HCT116 (cell line): ENCODE data around the gene PTGDS. TPM values are rescaled to one million over a fixed set of nuclear protein-coding genes. Genes with fewer than 3 reads are reported as not detected.

Experiments
- ATAC-seq: fragments of 200-7000 bp; cut with Tn5 transposase; 2 replicates; pipeline ENCODE4 v1.9.1; 2020; ENCODE audit warnings: mild to moderate bottlenecking, moderate library complexity
- BruUV-seq: library from RNA; stranded (reverse); fragments of 400-500 nt; replicated peaks from 2 replicates; lab custom pipeline; 2021; lab: Mats Ljungman, UMichigan
- CTCF ChIA-PET: fragments of 300-600 bp; sonication (Branson Sonifier 250); formaldehyde crosslinking; loops from one replicate; lab custom pipeline; 2021; ENCODE audit warnings: antibody characterized with exemption; lab: Charles Lee
- POLR2A ChIA-PET: fragments of 300-600, 350-600 bp; sonication (Branson Sonifier 250); formaldehyde crosslinking; loops from one replicate; lab custom pipeline; 2021; ENCODE audit warnings: antibody characterized with exemption; lab: Charles Lee
- RAD21 ChIA-PET, 2 experiments: fragments of 300-600 bp; sonication (Branson Sonifier 250); formaldehyde crosslinking; loops; one replicate each; lab custom pipeline; 2023; ENCODE audit warnings: low total read pairs in 2 of 2; ENCODE audit not compliant: uncharacterized antibody in 2 of 2, unreplicated experiment in 2 of 2, low non-redundant PET in 1 of 2; lab: Charles Lee
- DNase-seq: peaks from one replicate; pipeline ENCODE4 v3.0.0-alpha.2; 2010; ENCODE audit warnings: low read depth, low spot score
- H2AFZ ChIP-seq: fragments of 200-600 bp; shearing (Covaris generic), sonication (generic); 2 replicates; pipeline ENCODE4 v1.6.1; 2017; ENCODE audit warnings: low read depth, mixed run types, mixed read lengths, antibody characterized with exemption, low read length; ENCODE audit not compliant: poor library complexity, severe bottlenecking
- H3K27ac ChIP-seq: 2 replicates; pipeline ENCODE4 v1.5.1; 2012; ENCODE audit warnings: low read depth, low read length
- H3K27me3 ChIP-seq: fragments of 200-600 bp; sonication (generic); 2 replicates; pipeline ENCODE4 v1.6.1; 2016; ENCODE audit warnings: mixed run types, low read length, mixed read lengths; ENCODE audit not compliant: insufficient read depth
- H3K36me3 ChIP-seq, 2 experiments: fragments of 200-500 bp in 1 of 2; fragments of 200-600 bp in 1 of 2; sonication (Bioruptor generic) in 1 of 2; sonication (generic) in 1 of 2; 2 replicates each; pipeline versions ENCODE4 v1.5.1 to v1.6.1; 2014 to 2016; ENCODE audit warnings: low read length in 2 of 2, inconsistent platforms in 1 of 2, mixed read lengths in 1 of 2, mixed run types in 1 of 2; ENCODE audit not compliant: insufficient read depth in 2 of 2, control insufficient read depth in 1 of 2
- H3K4me1 ChIP-seq, 2 experiments: fragments of 200-600 bp in 1 of 2; sonication (generic) in 1 of 2; 2 replicates each; pipeline versions ENCODE4 v1.5.1 to v1.6.1; 2012 to 2017; ENCODE audit warnings: low read length in 2 of 2, inconsistent platforms in 1 of 2, mild to moderate bottlenecking in 1 of 2, mixed read lengths in 1 of 2, mixed run types in 1 of 2, moderate library complexity in 1 of 2; ENCODE audit not compliant: insufficient read depth in 2 of 2, control insufficient read depth in 1 of 2
- H3K4me2 ChIP-seq: fragments of 200-600 bp; sonication (generic); 2 replicates; pipeline ENCODE4 v1.6.1; 2017; ENCODE audit warnings: mixed run types, low read length, mixed read lengths
- H3K4me3 ChIP-seq, 2 experiments: fragments of 200-600 bp in 1 of 2; sonication (generic) in 1 of 2; replicated peaks in 1 of 2; 2 replicates each; pipeline ENCODE4 v1.5.1; 2011 to 2016; ENCODE audit warnings: low read length in 2 of 2, control low read depth in 1 of 2, low read depth in 1 of 2, mild to moderate bottlenecking in 1 of 2, mixed read lengths in 1 of 2, mixed run types in 1 of 2
- H3K79me2 ChIP-seq: fragments of 200-600 bp; sonication (generic); 2 replicates; pipeline ENCODE4 v1.6.1; 2017; ENCODE audit warnings: mild to moderate bottlenecking, mixed run types, low read length, moderate library complexity, mixed read lengths; ENCODE audit not compliant: insufficient read depth
- H3K9ac ChIP-seq: fragments of 200-600 bp; sonication (generic); 2 replicates; pipeline ENCODE4 v1.6.1; 2016; ENCODE audit warnings: low read length, mixed read lengths
- H3K9me2 ChIP-seq: fragments of 200-600 bp; sonication (generic), shearing (Covaris generic); 2 replicates; pipeline ENCODE4 v1.6.1; 2017; ENCODE audit warnings: mixed run types, mild to moderate bottlenecking, moderate library complexity; ENCODE audit not compliant: insufficient read depth
- H3K9me3 ChIP-seq, 2 experiments: fragments of 200-500 bp in 1 of 2; fragments of 200-600 bp in 1 of 2; sonication (Bioruptor generic) in 1 of 2; sonication (generic) in 1 of 2; 2 replicates each; pipeline ENCODE4 v1.6.1; 2014 to 2017; ENCODE audit warnings: low read length in 2 of 2, mixed read lengths in 2 of 2, inconsistent platforms in 1 of 2, low read depth in 1 of 2, mild to moderate bottlenecking in 1 of 2, mixed run types in 1 of 2, moderate library complexity in 1 of 2; ENCODE audit not compliant: control insufficient read depth in 1 of 2, insufficient read depth in 1 of 2
- H4K20me1 ChIP-seq: fragments of 200-600 bp; sonication (generic), shearing (Covaris generic); 2 replicates; pipeline ENCODE4 v1.6.1; 2017; ENCODE audit warnings: mixed run types, mild to moderate bottlenecking, moderate library complexity; ENCODE audit not compliant: insufficient read depth
- ATF3 ChIP-seq: IDR thresholded peaks from 2 replicates; pipeline ENCODE4 v1.6.1; 2012
- CBX3 ChIP-seq: IDR thresholded peaks from 2 replicates; pipeline ENCODE4 v1.6.1; 2012; ENCODE audit warnings: low read depth
- CEBPB ChIP-seq: IDR thresholded peaks from 2 replicates; pipeline ENCODE4 v1.6.1; 2012; ENCODE audit warnings: low read depth
- EGR1 ChIP-seq: IDR thresholded peaks from 2 replicates; pipeline ENCODE4 v1.6.1; 2012; ENCODE audit warnings: low read depth
- EZH2 ChIP-seq: fragments of 200-600 bp; sonication (generic); IDR thresholded peaks from 2 replicates; pipeline ENCODE4 v1.6.1; 2017; ENCODE audit warnings: antibody characterized with exemption, mixed run types
- EZH2phosphoT487 ChIP-seq: fragments of 200-600 bp; IDR thresholded peaks from 2 replicates; pipeline ENCODE4 v1.6.1; 2018; ENCODE audit warnings: antibody characterized with exemption, borderline replicate concordance
- FOSL1 ChIP-seq: IDR thresholded peaks from 2 replicates; pipeline ENCODE4 v1.6.1; 2012; ENCODE audit warnings: low read depth
- MAX ChIP-seq: IDR thresholded peaks from 2 replicates; pipeline ENCODE4 v1.6.1; 2012
- POLR2A ChIP-seq: IDR thresholded peaks from 2 replicates; pipeline ENCODE4 v1.7.0; 2011; ENCODE audit warnings: borderline replicate concordance; ENCODE audit not compliant: insufficient read depth, insufficient read length; ENCODE audit errors: extremely low read depth
- REST ChIP-seq: IDR thresholded peaks from 2 replicates; pipeline ENCODE4 v1.6.1; 2012; ENCODE audit warnings: low read depth
- SIN3A ChIP-seq: IDR thresholded peaks from 2 replicates; pipeline ENCODE4 v1.6.1; 2012; ENCODE audit warnings: low read depth
- SP1 ChIP-seq: IDR thresholded peaks from 2 replicates; pipeline ENCODE4 v1.6.1; 2012; ENCODE audit warnings: low read depth
- TCF7L2 ChIP-seq: IDR thresholded peaks from 2 replicates; pipeline ENCODE4 v1.7.0; 2011; ENCODE audit warnings: borderline replicate concordance, inconsistent platforms; ENCODE audit not compliant: insufficient read depth, insufficient read length; ENCODE audit errors: extremely low read depth
- YY1 ChIP-seq: IDR thresholded peaks from 2 replicates; pipeline ENCODE4 v1.6.1; 2011; ENCODE audit warnings: low read length, low read depth, moderate library complexity, mild to moderate bottlenecking; ENCODE audit not compliant: insufficient replicate concordance; ENCODE audit errors: extremely low read depth
- ZBTB33 ChIP-seq: IDR thresholded peaks from 2 replicates; pipeline ENCODE4 v1.6.1; 2011; ENCODE audit warnings: mild to moderate bottlenecking, low read length, moderate library complexity; ENCODE audit not compliant: insufficient replicate concordance; ENCODE audit errors: extremely low read depth
- ZFX ChIP-seq: fragments of 450-650 bp; IDR thresholded peaks from 2 replicates; pipeline ENCODE4 v1.6.1; 2017
- ZNF274 ChIP-seq: fragments of 200-500 bp; sonication (Bioruptor generic); IDR thresholded peaks from 2 replicates; pipeline ENCODE4 v1.6.1; 2014; ENCODE audit warnings: mild to moderate bottlenecking, low read depth, low read length, inconsistent platforms
- intact Hi-C: fragments of 100-400 bp; cut with micrococcal nuclease; formaldehyde crosslinking; loops from 2 replicates; pipeline ENCODE4 v1.10.0; 2022
- total RNA-seq: library from RNA; stranded (reverse); gene quantifications from one replicate; pipeline ENCODE4 v1.2.1, GENCODE V29; 2021; ENCODE audit not compliant: unreplicated experiment

PTGDS gene
- total RNA-seq, 1 experiment from 2014 or later: 3.1 TPM

- H3K4me1 ChIP-seq: peaks cover 6 to 10% of the 10 kb centered on the region in 2 experiments
- H3K9me3 ChIP-seq: no peaks in the 10 kb centered on the region
- H3K9me2 ChIP-seq: no peaks in the 10 kb centered on the region
- no peak overlapping the region for H3K4me2 ChIP-seq
- H3K4me3 ChIP-seq: no peak overlapping the region
- H4K20me1 ChIP-seq: no peaks in the 10 kb centered on the region
- intact Hi-C loops: no loop called here
- CTCF ChIA-PET: no interaction called here
- no peak overlapping the region for H3K9ac ChIP-seq
- BruUV-seq: no TSS peak
- TF ChIP-seq FOSL1: no peak
- no peak for TF ChIP-seq YY1
- TF ChIP-seq EZH2: no peak
- TF ChIP-seq POLR2A: no peak
- no peak for TF ChIP-seq ZFX
- no peak for TF ChIP-seq ATF3
- TF ChIP-seq REST: no peak
- TF ChIP-seq ZNF274: no peak
- TF ChIP-seq TCF7L2: no peak
- TF ChIP-seq CBX3: no peak
- TF ChIP-seq ZBTB33: no peak
- TF ChIP-seq MAX: no peak
- no peak for TF ChIP-seq EGR1
- no peak for TF ChIP-seq EZH2phosphoT487
- no peak for TF ChIP-seq SIN3A
- no peak for TF ChIP-seq CEBPB
- no peak for TF ChIP-seq SP1
- no peaks in the 10 kb centered on the region for H3K27me3 ChIP-seq
- DNase-seq: no peak
- H3K27ac ChIP-seq: no peak overlapping the region
- H3K79me2 ChIP-seq: no peaks in the 10 kb centered on the region
- POLR2A ChIA-PET: no interaction called here
- H2AFZ ChIP-seq: no peak overlapping the region
- no peak for ATAC-seq
- H3K36me3 ChIP-seq: no peaks in the 10 kb centered on the region
- RAD21 ChIA-PET: no interaction called here
Measured at GRCh38 chr9:136955202-136955942, 21.9 kb upstream of the PTGDS start.
